Kidney (tissue), 14 donors: ENCODE data around the gene AKT3. TPM values are rescaled to one million over a fixed set of nuclear protein-coding genes. Genes with fewer than 3 reads are reported as not detected.
A peak's percentile ranks its signal among the peaks of the same experiment; 100 is the strongest.

Experiments
- DNase-seq, 5 donors: peaks; one replicate each; pipeline ENCODE4 v3.0.0-alpha.2; 2013 to 2020
- FAIRE-seq: peaks from 2 replicates; lab custom pipeline; 2012; peaks lifted over from hg19 to GRCh38; lab: Jason Lieb, UNC
- H3K27ac ChIP-seq, 2 donors: one replicate each; pipeline ENCODE4 v1.7.0; 2013; ENCODE audit warnings: low read depth in 2 of 2, low read length in 2 of 2, inconsistent platforms in 1 of 2
- H3K27me3 ChIP-seq: one replicate; pipeline ENCODE4 v1.7.1; 2013; ENCODE audit warnings: low read length, inconsistent platforms; ENCODE audit not compliant: control insufficient read depth, insufficient read depth
- H3K36me3 ChIP-seq, 3 donors: one replicate each; pipeline versions ENCODE4 v1.7.0 to v1.7.1; 2013; ENCODE audit warnings: low read length in 3 of 3, control low read depth in 1 of 3, inconsistent platforms in 1 of 3; ENCODE audit not compliant: insufficient read depth in 3 of 3, control insufficient read depth in 2 of 3
- H3K4me1 ChIP-seq, 3 donors: one replicate each; pipeline versions ENCODE4 v1.7.0 to v1.7.1; 2013; ENCODE audit warnings: low read length in 3 of 3, inconsistent platforms in 1 of 3, low read depth in 1 of 3; ENCODE audit not compliant: control insufficient read depth in 2 of 3, insufficient read depth in 2 of 3
- H3K4me3 ChIP-seq, 3 donors: one replicate each; pipeline versions ENCODE4 v1.7.0 to v1.8.1; 2013; ENCODE audit warnings: low read length in 3 of 3, control low read depth in 1 of 3, inconsistent platforms in 1 of 3
- H3K9ac ChIP-seq, 3 donors: one replicate each; pipeline versions ENCODE4 v1.7.0 to v1.7.1; 2013; ENCODE audit warnings: low read length in 3 of 3, control low read depth in 1 of 3, inconsistent platforms in 1 of 3
- H3K9me3 ChIP-seq, 3 donors: one replicate each; pipeline versions ENCODE4 v1.7.0 to v1.7.1; 2013; ENCODE audit warnings: low read length in 3 of 3, control low read depth in 1 of 3, inconsistent platforms in 1 of 3; ENCODE audit not compliant: control insufficient read depth in 2 of 3, insufficient read depth in 1 of 3
- intact Hi-C: fragments of 100-400 bp; cut with DNase I; formaldehyde crosslinking; loops from one replicate; pipeline ENCODE4 v1.11.1; 2022
- polyA plus RNA-seq: library from polyadenylated mRNA; stranded (reverse); fragments of 350-450 nt; fragmentation: Illumina TruSeq; extraction: RNeasy Lipid Tissue Mini Kit (QIAGEN cat#74804); gene quantifications from one replicate; pipeline ENCODE4 v1.2.3, GENCODE V29; 2014; ENCODE audit warnings: low read depth, low replicate concordance; ENCODE audit not compliant: insufficient read depth
- total RNA-seq: library from RNA; stranded (reverse); fragmentation: NEBNext Ultra II Directional; extraction: Animal tissue kit (Norgen Biotek cat#: 25700); gene quantifications from one replicate; pipeline ENCODE4 v1.2.1, GENCODE V29; 2021
- TF ChIP-seq, protein P1 (sequence below): IDR thresholded peaks from 3 replicates; pipeline ENCODE4 v1.5.1; 2012; ENCODE audit warnings: mild to moderate bottlenecking, moderate library complexity, borderline replicate concordance; ENCODE audit not compliant: insufficient read depth; ENCODE audit errors: extremely low read depth
- donor health status: control.
- donor health status: control.
- donor health status: control.
- donor health status: control.
- donor health status: control.
- donor health status: DM: yes; HTN: yes; CAD: no.
- donor health status: Normal renal cell carcinoma (clear cell type).

Gene AKT3
- total and polyA plus RNA-seq, 2 donors from 2014 or later, result 9.5 to 81.6 TPM

DNA sequence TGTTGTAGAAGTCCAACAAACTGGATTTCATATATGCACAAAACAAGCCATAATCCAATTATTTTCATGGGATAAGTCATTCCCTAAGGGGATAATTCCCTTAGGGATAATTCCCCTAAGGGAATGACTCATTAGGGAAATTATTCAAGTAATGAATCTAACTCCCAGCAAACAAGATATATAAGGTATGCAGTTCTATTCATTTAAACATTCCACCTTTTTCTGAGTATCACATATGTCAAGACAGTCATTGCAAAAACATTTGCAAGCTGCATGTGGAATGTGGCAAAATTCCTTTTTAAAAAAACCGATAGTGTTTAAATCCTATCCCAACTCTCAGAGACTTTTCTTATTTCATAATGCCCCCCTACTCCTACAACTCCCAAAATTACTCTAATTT is 131.2 kb downstream of the AKT3 start:
- H3K27me3 ChIP-seq, result no peaks in the 10 kb centered on the region
- FAIRE-seq (no peak), DNase-seq (no peak)
- H3K9me3 ChIP-seq, result no peaks in the 10 kb centered on the region
- H3K4me1 ChIP-seq, result peaks cover 0 to 1% (median 0%) of the 10 kb centered on the region in 3 donors
- no peaks in the 10 kb centered on the region for H3K36me3 ChIP-seq
- intact Hi-C loops, result no loop called here
- no peak overlapping the region for H3K27ac ChIP-seq
- H3K9ac ChIP-seq, result no peak overlapping the region
- H3K4me3 ChIP-seq, result no peak overlapping the region
- TF ChIP-seq, protein P1, sequence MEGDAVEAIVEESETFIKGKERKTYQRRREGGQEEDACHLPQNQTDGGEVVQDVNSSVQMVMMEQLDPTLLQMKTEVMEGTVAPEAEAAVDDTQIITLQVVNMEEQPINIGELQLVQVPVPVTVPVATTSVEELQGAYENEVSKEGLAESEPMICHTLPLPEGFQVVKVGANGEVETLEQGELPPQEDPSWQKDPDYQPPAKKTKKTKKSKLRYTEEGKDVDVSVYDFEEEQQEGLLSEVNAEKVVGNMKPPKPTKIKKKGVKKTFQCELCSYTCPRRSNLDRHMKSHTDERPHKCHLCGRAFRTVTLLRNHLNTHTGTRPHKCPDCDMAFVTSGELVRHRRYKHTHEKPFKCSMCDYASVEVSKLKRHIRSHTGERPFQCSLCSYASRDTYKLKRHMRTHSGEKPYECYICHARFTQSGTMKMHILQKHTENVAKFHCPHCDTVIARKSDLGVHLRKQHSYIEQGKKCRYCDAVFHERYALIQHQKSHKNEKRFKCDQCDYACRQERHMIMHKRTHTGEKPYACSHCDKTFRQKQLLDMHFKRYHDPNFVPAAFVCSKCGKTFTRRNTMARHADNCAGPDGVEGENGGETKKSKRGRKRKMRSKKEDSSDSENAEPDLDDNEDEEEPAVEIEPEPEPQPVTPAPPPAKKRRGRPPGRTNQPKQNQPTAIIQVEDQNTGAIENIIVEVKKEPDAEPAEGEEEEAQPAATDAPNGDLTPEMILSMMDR, result no peak

DNA sequence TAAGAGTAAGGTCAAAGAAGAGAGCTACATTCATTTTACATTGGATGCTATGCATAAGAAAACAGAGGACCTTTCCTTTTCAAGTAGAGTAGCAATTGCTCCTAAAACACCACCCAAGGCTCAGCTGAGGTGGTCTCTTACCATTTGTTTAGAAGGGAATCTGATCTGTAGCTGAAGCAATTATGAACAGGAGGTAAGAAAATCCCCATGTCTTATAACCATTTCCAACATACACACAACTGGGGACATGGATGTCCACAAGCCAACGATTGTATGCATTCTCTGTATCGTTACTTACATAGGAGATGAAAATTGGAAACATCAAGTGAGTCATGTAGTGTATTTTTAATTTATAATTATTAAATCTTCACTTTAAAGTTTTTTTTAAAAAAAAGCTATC is 132.0 kb downstream of the AKT3 start:
- Histone ChIP-seq H3K4me1 (peaks cover 0 to 5% (median 0%) of the 10 kb centered on the region in 3 donors), H3K9ac (no peak overlapping the region), H3K27ac (no peak overlapping the region), H3K9me3 (no peaks in the 10 kb centered on the region), H3K4me3 (no peak overlapping the region), H3K36me3 (no peaks in the 10 kb centered on the region), H3K27me3 (no peaks in the 10 kb centered on the region)
- DNase-seq (no peak), FAIRE-seq (no peak)
- TF ChIP-seq, protein P1, result no peak
- intact Hi-C loops, result no loop called here

DNA sequence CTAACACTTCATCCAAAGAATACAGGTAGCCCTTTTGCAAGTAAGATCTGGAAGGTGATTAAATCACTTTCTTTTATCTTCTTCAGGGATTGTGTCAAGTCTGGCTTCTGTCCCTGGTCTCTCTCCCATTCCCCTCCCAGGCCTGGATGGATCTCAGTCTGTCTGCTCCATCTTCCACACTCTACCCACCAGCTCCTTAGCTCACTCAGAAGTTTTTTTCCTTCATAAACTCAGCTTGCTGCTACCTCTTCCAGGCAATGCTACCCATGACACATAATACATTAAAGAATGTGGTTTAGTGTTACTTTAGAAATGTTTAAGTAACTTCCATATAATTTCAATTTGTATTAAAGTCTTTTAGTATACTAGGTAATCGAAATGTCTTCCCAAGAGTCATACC is 133.1 kb downstream of the AKT3 start:
- FAIRE-seq, result no peak
- no peaks in the 10 kb centered on the region for H3K9me3 ChIP-seq
- H3K4me1 ChIP-seq, result peaks cover 0 to 5% (median 0%) of the 10 kb centered on the region in 3 donors
- H3K4me3 ChIP-seq, result no peak overlapping the region
- H3K9ac ChIP-seq, result no peak overlapping the region
- intact Hi-C loops, result no loop called here
- no peak overlapping the region for H3K27ac ChIP-seq
- TF ChIP-seq, protein P1, result no peak
- no peak for DNase-seq
- H3K36me3 ChIP-seq, result no peaks in the 10 kb centered on the region
- H3K27me3 ChIP-seq, result no peaks in the 10 kb centered on the region

DNA sequence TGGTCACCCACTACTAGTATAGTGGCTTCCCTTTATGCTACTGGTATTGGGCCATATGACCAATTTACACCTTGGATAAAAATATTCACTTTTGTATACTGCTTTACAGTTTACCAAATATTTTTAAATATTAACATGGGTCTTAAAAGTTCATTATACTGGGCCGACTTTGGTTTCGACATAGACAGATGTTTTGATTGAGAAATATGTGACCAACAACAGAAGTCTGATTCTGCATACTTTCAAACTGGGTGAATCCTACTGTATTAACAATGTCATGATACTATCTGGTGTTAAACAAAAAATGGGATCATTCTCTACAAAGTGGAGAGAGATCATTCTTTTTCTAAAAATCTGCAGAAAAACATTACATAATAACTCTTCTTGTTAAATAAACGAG is 134.8 kb downstream of the AKT3 start:
- intact Hi-C loops, result no loop called here
- H3K4me1 ChIP-seq, result peaks cover 0 to 5% (median 0%) of the 10 kb centered on the region in 3 donors
- H3K36me3 ChIP-seq, result no peaks in the 10 kb centered on the region
- no peaks in the 10 kb centered on the region for H3K27me3 ChIP-seq
- H3K9ac ChIP-seq, result no peak overlapping the region
- H3K27ac ChIP-seq, result no peak overlapping the region
- no peak for DNase-seq
- peak; percentile 17 for FAIRE-seq
- TF ChIP-seq, protein P1, result no peak
- no peak overlapping the region for H3K4me3 ChIP-seq
- no peaks in the 10 kb centered on the region for H3K9me3 ChIP-seq
